NCI-H2171 (cell line): ENCODE data around the gene FREY1.
A peak's percentile ranks its signal among the peaks of the same experiment; 100 is the strongest.

ENCODE experiments used
- DNase-seq: peaks from one replicate; lab custom pipeline; 2025; lab: John Stamatoyannopoulos, UW

FREY1 gene, protein sequence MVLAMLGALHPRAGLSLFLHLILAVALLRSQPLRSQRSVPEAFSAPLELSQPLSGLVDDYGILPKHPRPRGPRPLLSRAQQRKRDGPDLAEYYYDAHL

DNA sequence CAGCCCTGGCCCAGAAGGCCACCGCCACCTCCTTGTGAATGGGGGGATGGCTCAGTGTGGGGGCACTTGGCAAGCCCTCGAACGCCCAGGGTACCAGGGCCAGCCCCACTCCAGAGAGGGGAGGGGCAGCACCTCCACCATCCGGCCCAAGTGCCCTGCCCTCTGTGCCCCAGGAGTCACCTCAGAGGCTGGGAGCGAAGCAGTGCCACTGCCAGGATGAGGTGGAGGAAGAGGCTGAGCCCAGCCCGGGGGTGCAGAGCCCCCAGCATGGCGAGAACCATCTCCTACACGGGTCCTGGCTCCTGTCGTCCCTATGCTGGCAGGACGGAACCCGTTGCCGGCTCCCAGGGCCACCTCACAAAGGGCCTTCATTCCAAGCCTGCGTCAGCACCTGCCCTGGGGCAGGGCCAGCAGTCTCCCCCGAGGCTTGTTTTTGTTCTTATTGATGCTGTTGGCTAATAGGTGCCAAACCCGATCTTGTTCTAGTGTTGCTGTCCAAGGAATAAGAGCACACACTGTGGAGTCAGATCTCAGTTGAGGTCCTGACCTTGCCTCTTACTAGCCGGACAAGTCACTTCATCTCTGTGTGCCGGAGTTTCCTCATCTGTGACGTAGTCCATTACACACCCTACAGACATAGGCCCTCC, at the start of gene FREY1:
TSS of gene FREY1 (minus strand) at position 307 of the 647 bp plus-strand sequence. CDS start at position 281, 26 bp downstream.
- no peak for DNase-seq

DNA sequence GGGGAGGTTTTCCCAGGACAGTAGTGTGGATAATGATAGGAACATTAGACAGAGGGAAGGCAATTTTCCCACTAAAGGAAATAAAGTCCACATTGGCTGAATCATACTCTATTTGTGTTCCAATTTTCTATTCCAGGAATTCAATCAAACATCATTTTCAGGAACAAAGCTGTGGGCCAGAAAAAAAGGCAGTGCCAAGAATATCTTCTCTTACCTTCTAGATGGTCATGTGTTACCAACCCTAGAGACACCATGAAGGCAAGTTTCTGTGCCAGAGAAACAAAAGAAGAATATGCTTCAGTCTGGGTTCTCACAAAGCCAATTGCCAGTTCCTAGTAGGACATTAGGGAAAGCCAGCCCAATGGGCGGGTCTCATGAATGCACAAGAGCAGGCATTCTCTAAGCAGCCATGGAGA, 42.9 kb upstream of the FREY1 start:
- no peak for DNase-seq

DNA sequence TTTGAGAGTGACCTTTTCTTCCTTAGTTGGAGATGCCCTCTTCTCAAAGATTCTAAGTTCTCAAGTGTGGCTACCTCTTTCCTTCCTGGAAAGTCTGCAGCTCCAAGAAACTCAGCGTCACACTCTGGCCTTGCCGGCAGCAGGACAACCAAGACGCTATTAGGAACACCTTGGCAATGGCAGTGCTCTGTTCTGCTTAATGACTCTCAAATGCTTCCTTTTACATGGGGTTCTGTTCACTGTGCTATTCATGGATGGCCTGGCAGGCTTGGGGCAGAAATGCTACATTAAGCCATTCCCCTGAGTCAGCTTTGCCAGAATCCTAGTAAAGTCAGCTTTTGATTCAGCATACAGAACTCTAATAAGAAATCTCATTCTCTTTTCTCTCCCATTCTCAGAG, 41.3 kb upstream of the FREY1 start:
- DNase-seq = no peak

DNA sequence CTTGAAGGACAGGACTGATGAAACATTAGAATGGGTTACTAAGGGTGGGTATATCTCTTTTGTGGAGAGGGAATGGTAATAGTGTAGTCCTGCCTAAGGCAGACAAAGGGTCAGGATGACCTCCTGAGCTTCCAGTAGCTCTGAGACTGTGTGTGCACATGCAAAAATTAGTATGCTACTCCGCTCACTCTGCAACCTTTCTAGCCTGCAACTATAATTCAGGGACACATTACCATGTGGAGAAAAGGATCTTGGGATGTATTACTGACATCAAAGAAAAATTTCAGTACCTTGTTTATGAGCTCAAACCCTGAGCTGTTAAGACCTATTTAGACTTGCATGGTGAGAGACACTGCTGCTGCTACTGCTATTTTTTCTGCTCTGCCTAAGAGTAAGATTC, 40.8 kb upstream of the FREY1 start:
- no peak for DNase-seq

DNA sequence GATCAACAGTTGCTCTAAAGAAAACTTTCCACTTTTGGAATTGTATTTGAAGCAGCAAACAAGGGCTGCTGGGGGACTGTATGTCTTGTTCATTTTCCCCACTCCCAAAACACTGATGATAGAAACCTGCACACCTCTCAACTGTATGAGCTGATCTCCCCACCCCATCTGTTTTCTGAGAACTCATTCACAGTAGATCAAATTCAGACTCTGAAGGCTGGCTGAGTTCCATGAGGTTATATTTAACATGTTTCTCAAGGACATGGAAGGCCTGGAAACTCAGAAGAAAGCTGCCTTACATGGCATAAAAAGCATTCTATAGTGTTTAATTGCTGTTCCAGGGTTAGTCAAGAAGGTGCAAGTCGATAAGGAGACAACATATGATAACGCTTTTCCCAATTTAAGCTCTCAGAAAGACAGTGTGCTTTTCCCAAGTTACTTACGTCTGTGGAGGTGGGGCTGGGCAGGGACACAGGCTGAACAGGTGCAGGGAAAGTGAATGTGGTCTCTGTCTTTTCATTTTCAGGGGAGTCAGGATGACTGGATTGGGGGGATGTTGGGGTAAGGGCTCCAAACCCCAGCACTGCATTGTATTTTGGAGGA, 38.4 kb upstream of the FREY1 start:
- no peak for DNase-seq

DNA sequence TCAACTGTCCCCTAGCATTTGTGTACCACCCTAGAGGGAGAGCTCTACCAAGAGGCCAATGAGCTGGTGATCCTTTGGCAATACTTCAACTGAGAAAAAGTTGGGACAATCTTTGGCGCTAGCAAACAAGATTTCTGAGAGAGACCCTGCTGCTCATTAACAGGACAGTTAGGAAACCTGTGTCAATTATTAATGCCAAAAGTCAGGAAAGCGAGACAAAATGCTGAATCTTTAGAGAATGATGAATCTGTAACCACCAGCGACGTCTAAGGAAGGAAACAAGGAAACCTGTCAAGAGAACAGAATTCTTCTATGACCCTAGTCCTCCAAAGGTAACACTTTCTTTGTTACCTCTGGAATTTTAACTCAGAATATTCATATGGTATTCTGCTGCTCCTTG, 35.3 kb upstream of the FREY1 start:
- no peak for DNase-seq

DNA sequence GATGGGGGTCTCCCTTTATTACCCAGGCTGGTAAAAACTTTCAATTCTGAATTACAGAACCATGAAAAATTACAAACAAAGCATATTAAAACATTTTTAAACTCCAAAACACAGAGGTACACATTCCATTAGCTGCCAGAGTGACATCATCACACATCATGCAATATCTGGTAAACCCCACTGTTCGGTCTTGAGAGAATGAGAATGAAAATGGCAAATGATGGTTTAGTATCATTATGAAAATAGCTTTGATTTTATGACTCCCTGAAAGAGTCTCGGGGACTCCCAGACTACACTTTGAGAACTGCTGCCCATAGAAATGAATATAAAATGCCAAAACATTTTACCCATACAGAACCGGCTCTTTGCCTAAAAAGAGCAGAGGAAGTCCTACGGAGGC, 34.2 kb upstream of the FREY1 start:
- no peak for DNase-seq

DNA sequence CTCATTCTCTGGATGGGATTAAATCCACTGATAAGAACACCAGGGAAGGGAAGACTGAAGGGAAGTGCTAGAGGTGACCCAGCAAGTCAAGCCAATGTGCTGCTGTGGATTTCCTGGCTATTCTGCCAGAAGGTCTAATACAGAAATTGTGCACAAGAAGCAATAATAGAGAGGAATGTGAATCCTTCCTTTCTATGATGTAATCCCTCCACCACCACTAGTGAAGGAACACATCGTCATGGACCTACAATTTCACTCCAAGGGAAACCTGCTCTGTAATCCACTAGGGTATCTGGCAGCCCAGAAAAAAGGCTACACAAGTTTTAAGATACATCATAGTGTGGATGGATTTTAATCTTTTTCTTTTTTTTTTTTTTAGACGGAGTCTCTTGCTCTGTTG, 32.8 kb upstream of the FREY1 start:
- DNase-seq = no peak

DNA sequence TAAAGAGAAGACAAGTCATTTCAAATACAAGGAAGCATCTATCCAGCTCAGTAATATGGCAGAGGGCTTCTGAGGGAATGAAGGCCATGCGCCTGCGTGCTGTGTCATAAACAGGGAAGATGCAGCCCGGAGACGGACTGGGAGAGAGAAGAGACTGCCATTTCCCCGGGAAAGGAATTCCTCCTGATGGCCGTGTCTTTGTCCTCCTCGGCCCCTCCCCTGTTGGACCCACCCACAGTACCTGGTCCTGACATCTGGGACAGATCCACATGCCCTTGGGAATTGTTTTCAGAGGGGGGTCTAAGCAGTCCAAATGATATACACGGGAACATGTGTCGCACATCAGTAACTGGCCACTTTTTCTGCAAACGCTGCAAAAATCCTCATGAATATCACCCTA, 30.8 kb upstream of the FREY1 start:
- no peak for DNase-seq

DNA sequence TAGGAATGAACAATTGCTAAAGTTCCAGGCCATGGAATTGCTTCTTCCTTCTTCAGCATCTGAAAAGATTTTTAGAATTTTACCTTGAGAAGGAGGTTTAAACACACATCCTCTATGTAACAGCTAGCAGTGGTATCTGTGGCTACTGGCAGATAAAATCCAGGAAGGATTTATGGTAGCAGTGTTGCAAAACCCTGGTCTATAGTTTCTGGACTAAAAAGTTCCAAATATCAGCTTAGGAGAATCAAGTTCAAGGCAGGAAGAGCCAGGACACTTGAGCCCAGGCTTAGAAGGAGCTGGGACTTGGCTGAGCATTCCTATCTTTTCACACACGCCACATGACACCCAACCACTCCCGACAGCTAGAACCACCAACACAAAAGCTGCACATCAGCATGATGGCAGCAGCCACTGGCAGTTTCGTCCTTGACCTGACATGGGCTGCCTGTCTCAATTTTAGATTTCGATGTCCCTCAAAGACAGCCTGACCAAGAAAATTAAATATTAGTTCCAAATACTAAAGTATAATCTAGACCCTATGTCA, 29.5 kb upstream of the FREY1 start:
- no peak for DNase-seq

DNA sequence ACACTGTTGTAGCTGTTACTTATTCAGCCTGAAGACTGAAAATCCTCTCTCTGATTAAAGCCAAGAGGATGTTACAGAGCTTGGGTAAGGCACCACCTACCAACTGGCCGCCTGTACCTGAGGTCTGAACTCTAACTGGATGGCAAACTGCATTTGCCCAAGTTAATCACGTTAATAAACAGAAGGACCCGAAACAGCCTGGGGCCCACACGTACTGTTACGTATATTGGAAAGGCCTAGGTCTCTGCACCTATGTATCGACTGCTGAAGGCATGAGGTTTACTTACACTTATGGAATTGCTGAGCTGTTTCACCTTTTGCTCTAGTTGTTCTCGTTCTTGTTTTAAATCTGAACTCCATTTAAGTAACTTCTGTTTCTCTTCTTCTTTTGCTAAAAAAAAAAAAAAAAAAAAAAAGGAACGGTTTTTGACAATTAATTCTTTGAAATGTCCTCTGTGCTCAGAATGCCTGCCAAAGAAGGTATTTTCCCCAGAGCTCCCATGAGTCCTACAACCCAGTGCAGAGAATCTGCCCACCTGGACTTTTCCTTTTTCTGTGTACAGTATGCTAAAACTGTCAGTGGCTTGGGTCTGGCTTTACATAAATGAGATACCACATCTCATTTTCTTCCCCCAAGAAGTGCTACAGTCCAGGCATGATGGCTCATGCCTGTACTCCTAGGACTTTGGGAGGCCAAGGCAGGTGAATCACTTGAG, 28.4 kb upstream of the FREY1 start:
- DNase-seq = no peak

DNA sequence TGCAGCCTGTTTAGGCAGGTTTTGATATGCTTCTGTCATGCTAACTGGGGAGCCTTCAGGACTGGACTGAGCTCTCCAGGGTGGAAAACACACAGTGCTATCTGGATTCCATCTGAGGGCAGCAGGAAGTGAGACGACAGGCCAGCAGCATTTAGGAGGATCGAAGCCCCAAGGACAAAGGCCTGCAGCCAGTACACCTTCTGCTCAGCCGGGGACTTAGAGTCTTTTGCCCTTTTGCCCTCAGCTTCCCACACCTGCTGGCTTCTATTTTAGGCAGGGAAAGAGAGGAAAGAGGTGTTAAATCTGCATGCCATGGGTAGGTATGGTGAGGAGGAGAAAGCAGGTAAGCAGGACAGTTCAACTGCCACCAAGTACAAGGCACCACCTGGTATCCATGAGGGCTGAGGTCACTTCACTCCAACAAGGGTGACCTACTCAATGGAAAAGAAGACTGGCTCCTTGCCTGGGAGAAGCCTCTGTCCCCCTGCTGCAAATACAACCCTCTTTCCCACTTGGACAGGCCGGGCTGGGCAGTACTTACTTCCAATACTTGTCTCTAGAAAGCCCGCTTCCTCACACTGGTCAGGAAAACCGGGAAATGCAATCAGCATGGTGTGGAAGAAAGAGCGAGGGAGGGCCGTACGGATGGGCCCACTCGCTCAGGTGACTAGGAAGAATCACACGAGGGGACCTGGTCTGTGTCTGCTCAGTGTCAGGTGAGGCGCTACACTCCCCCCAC, 27.7 kb upstream of the FREY1 start:
- peak; percentile 18 for DNase-seq

DNA sequence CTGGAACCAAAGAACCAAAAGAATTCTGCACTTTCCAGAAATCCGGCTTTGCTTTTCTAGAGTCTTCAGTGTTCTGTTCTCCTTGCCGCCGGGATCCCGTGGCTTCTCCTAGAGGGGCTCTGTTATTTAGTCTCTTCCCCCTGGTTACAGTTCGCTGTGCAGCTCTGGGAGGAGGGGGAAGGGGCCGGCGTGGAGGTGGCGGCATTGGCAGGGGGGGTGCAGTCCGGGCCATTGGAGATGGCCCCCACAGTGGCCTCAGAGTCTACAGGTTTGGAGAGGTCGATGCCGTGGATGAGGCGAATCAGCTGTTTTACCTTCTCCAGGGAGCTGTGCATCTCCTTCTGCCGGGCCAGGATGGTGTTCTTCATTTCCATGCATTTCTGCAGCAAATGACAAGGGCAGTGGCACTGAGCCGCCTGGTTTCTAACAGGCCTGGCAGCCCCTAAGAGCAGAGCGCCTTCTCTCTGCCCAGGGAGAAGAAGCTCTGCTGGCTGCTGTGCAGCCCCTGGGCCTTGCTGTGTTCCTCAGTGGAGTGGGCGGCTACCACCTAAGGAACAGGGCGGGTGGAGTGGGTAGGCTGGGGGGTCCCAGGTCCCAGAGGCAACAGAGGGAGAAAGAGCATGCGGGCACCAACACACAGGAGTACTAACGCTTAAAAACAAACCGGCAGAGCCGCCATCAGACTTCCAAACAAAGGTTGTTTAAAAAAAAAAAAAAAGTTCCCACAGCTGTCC, 26.9 kb upstream of the FREY1 start:
- DNase-seq = no peak

DNA sequence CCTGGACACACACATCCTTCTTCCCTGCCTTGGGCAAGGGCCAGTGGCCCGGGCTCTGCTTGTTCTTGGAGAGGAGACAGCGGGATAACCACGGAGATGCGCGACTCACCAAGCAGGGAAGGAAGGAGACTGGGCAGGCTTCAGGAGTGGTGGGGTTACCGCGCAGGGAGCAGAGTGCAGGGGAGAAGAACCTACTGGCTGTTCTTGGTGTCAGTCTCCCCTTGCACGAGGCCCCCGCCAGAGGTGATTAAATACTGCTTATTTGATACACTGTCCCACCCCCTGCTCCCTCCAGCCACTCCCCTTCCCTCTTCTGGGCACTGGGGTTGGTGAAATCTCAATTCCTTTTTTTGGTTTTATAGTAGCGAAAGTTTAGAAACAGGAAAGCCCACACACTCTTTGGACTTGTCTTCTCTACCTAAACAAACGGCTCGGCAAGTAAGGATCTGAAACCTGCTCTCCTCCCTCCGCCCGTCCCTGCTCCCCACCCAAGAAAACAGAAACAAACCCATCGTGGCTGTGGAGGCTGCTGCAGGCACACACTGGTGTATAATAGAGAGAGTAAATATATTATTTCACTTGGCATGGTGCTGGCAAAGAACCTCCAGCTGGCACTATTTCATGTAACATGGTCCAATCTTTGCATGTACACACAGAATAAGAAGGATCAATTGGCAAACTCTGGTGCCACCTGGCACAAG, 26.2 kb upstream of the FREY1 start:
- DNase-seq = no peak

DNA sequence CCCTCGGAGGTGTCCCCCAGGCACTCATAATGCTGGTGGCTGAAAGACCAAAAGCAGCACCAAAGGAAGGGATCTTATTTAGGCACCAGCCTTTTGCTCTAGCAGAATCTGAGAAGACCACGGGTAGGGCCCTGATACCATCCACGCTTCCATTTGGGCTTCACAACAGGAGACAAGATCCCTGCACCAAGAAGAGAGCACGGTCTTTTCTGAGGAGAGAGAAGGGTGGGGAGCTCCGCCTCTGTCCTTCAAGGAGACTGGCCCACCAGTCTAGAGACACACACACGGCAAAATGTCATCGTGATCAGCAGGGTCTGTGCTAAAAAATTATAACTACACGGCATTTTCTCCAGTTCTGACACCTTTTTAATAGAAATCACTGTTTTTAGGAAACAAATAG, 25.1 kb upstream of the FREY1 start:
- DNase-seq = no peak

DNA sequence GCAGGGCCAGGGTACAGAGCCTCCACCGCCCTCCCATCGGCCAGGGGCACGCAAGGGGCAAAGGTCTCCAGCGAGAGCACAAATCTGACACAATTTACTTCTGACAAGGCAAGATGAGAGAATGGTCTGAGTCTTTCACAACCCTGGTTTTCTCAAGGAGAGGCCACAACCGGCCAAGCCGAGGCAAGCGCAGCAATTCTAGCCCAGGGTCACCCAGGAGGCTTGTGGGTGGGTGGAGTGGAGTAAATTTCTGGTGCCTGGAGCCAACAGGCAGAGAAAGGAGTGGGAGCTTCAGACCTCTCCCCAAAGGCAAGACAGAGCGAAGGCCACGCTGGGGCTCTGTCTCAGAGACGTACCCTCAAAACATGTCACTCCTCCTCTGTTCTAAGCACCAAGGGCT, 24.7 kb upstream of the FREY1 start:
- no peak for DNase-seq

DNA sequence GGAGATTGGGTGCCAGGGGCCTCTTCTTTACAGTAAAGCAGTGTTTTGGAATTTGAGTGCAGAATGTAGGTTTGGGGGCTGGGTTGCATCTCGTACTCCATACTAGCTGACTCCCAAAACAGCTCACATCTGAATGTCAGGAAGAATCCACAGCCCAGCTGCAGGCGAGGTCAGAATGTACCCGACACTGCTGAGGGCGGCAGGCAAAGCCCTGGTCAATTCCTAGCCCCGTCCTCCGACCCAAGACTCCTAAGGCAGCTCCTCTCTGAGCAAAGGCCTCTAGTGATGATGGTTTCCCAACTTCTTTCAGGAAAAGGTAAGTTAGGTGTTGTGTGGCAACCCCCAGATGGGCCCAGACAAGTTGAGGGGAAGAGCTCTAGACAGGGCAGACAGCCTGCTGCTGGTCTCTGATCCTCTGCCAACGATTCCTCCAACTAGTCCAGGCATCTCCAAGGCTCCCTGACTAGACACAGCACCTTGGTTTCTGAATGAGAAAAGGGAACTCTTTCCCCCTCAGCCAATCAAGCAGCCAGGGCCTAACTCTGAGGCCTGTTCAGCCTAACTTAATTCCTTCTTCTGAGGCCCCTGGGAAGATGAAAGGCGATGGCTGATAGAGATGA, 24.0 kb upstream of the FREY1 start:
- DNase-seq = no peak

DNA sequence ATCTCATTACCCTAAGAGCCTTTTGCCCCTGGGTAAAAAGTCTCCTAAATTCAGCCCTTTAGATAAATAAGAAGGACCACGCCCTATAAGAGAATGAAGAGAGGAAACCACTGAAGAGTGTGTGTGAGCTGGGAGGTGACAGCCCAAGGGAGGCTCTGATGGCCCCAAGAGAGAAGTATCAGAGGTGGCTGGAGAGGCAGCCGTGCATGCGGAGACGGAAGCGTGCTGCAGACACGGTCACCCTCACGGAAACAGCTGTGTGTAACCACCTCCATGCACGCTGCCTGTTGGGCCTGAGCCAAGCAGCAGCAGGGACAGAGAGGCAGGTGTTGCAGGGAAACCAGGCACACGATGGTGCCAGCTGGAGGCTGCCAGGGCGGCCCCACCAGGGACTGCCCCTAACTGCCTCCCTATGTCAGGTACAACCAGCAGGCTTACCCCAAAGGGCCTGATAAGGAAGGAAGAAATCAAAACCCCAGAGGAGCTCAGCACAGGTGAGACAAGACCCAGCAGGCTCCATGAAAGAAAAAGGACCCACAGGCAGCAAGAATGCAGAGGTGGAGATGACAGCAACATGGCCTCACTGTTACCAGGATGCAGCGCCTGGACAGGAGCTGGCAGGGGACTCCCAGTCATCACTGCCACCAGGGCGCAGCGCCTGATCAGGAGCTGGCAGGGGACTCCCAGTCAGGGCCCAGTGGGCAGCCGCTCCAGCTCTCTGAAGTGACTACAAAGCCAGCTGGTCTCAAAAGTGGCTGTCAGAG, 23.1 kb upstream of the FREY1 start:
- DNase-seq = peak; percentile 80

DNA sequence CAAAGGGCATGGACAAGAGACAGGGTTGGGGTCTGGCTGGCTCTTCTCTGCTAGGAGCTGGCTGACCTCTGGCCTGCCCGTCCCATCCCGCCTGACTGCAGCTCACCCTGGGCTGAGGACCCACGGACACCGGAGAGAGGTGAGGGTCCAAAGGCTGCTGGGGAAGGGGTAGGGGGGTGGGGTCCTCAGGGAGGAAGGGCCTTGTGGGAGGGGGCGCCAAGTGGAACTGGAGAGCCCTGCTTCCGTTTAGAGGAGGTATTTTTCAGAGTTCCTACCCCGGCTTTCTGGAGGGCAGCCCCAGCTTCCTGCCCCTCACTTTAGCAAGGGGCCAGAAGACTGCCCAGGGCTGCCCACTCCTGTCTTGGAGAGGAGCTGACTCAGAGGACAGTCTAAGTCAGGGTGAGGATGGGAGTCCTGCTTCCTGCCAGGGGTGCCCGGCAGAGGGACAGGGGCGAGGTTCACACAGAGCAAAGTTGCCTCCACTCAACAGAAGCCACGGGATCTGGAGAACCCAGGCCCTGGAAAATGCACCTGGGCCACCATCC, 22.5 kb upstream of the FREY1 start:
- DNase-seq = no peak
